Left ventricle myocardium inferior (tissue), 1 donor: Measurements from ENCODE around the gene FAT1. TPM values are rescaled to one million over a fixed set of nuclear protein-coding genes. Genes with fewer than 3 reads are reported as not detected.
"Not testable (repeated sequence)": the region's sequence is repeated elsewhere in the genome, so short reads cannot be mapped to it uniquely, and the experiment has no call there.

ENCODE experiments used
- DNase-seq: peaks from one replicate; pipeline ENCODE4 v3.0.0-alpha.2; 2020
- H3K27ac ChIP-seq: fragments of 200-600 bp; replicated peaks from 2 replicates; pipeline ENCODE4 v1.8.0; 2021
- H3K27me3 ChIP-seq: fragments of 200-600 bp; 2 replicates; pipeline ENCODE4 v1.8.0; 2021; ENCODE audit warnings: low read depth
- H3K36me3 ChIP-seq: fragments of 200-600 bp; 2 replicates; pipeline ENCODE4 v1.8.0; 2021
- H3K4me1 ChIP-seq: fragments of 200-600 bp; 2 replicates; pipeline ENCODE4 v1.8.0; 2021
- H3K4me3 ChIP-seq: fragments of 200-600 bp; 2 replicates; pipeline ENCODE4 v1.8.0; 2021; ENCODE audit warnings: mild to moderate bottlenecking, moderate library complexity
- H3K9me3 ChIP-seq: fragments of 200-600 bp; replicated peaks from 2 replicates; pipeline ENCODE4 v1.8.0; 2021
- CTCF ChIP-seq: fragments of 200-600 bp; IDR thresholded peaks from 2 replicates; pipeline ENCODE4 v1.8.0; 2021; ENCODE audit warnings: antibody characterized with exemption, mild to moderate bottlenecking, borderline replicate concordance
- intact Hi-C: fragments of 100-400 bp; cut with micrococcal nuclease; formaldehyde crosslinking; loops from one replicate; pipeline ENCODE4 v1.11.0; 2022
- total RNA-seq: library from RNA; stranded (reverse); fragmentation: NEBNext Ultra II Directional; extraction: Animal tissue kit (Norgen Biotek cat#: 25700); gene quantifications from one replicate; pipeline ENCODE4 v1.2.1, GENCODE V29; 2021
- donor health status: DM: no; HTN: yes; CAD: no; lungs with severe emphysema.

Gene FAT1
- total RNA-seq, 1 donor from 2014 or later = 59.1 TPM

GRCh38 chr4:186762361-186762760 lies 38.7 kb upstream of the FAT1 start:
- no peak overlapping the region for H3K4me3 ChIP-seq
- DNase-seq = no peak
- no peak for TF ChIP-seq CTCF
- no peaks in the 10 kb centered on the region for H3K9me3 ChIP-seq
- no peak overlapping the region for H3K27ac ChIP-seq
- H3K27me3 ChIP-seq = no peaks in the 10 kb centered on the region
- H3K4me1 ChIP-seq = peaks cover 4% of the 10 kb centered on the region
- intact Hi-C loops = no loop called here
- H3K36me3 ChIP-seq = no peaks in the 10 kb centered on the region

GRCh38 chr4:186761956-186762355 lies 38.3 kb upstream of the FAT1 start:
- H3K27me3 ChIP-seq, intact Hi-C loops, H3K36me3 ChIP-seq, H3K9me3 ChIP-seq, DNase-seq, H3K4me3 ChIP-seq, H3K4me1 ChIP-seq, H3K27ac ChIP-seq: not testable (repeated sequence)

GRCh38 chr4:186761393-186761792 lies 37.7 kb upstream of the FAT1 start:
- TF ChIP-seq CTCF = no peak
- intact Hi-C loops = no loop called here
- H3K9me3 ChIP-seq = peaks cover 5% of the 10 kb centered on the region
- no peak overlapping the region for H3K27ac ChIP-seq
- no peaks in the 10 kb centered on the region for H3K27me3 ChIP-seq
- no peak overlapping the region for H3K4me3 ChIP-seq
- H3K36me3 ChIP-seq = no peaks in the 10 kb centered on the region
- DNase-seq = no peak
- H3K4me1 ChIP-seq = peaks cover 4% of the 10 kb centered on the region

- intact Hi-C loops = no loop called here
- no peak overlapping the region for H3K4me3 ChIP-seq
- peaks cover 5% of the 10 kb centered on the region for H3K9me3 ChIP-seq
- no peaks in the 10 kb centered on the region for H3K36me3 ChIP-seq
- H3K27me3 ChIP-seq = no peaks in the 10 kb centered on the region
- no peak overlapping the region for H3K27ac ChIP-seq
- TF ChIP-seq CTCF = no peak
- H3K4me1 ChIP-seq = peaks cover 4% of the 10 kb centered on the region
- DNase-seq = no peak
Measured at GRCh38 chr4:186760576-186760975, 36.9 kb upstream of the FAT1 start.

GRCh38 chr4:186759990-186760389 lies 36.3 kb upstream of the FAT1 start:
- no peak for TF ChIP-seq CTCF

GRCh38 chr4:186758929-186759682 lies 35.5 kb upstream of the FAT1 start:
- no peak for TF ChIP-seq CTCF
- Histone ChIP-seq H3K4me3 (no peak overlapping the region), H3K4me1 (peaks cover 4% of the 10 kb centered on the region), H3K27ac (no peak overlapping the region), H3K27me3 (no peaks in the 10 kb centered on the region), H3K9me3 (peaks cover 5% of the 10 kb centered on the region), H3K36me3 (no peaks in the 10 kb centered on the region)
- no peak for DNase-seq
- intact Hi-C loops = no loop called here

More at GRCh38 chr4:186759990-186760389, 36.3 kb upstream of the FAT1 start:
- DNase-seq = no peak
- Histone ChIP-seq H3K27ac (no peak overlapping the region), H3K36me3 (no peaks in the 10 kb centered on the region), H3K4me3 (no peak overlapping the region), H3K27me3 (no peaks in the 10 kb centered on the region), H3K4me1 (peaks cover 4% of the 10 kb centered on the region), H3K9me3 (peaks cover 5% of the 10 kb centered on the region)
- intact Hi-C loops = no loop called here
